HepG2 (cell line): ENCODE data around the gene MRPL42. TPM values are rescaled to one million over a fixed set of nuclear protein-coding genes. Genes with fewer than 3 reads are reported as not detected.

Experiments used
- ATAC-seq: fragments of 200-7000 bp; cut with Tn5 transposase; 3 replicates; pipeline ENCODE4 v1.9.1; 2020; ENCODE audit warnings: mild to moderate bottlenecking, moderate library complexity
- BruUV-seq: library from RNA; stranded (reverse); fragments of 400-500 nt; replicated peaks from 2 replicates; lab custom pipeline; 2021; lab: Mats Ljungman, UMichigan
- CTCF ChIA-PET: fragments of 300-600 bp; formaldehyde crosslinking; extraction: SDS; loops from one replicate; lab custom pipeline; 2021; ENCODE audit warnings: low total read pairs, inconsistent platforms, low intra/inter-chr PET ratio; lab: Yijun Ruan, JAX
- POLR2A ChIA-PET: fragments of 350-600 bp; sonication (Branson Sonifier 250); formaldehyde crosslinking; loops from one replicate; lab custom pipeline; 2020; ENCODE audit warnings: antibody characterized with exemption, inconsistent platforms; lab: Yijun Ruan, JAX
- DNase-seq: peaks from one replicate; pipeline ENCODE4 v3.0.0-alpha.2; 2015; ENCODE audit warnings: low spot score
- FAIRE-seq: peaks from 3 replicates; lab custom pipeline; 2011; peaks lifted over from hg19 to GRCh38; lab: Jason Lieb, UNC
- H2AFZ ChIP-seq: one replicate; pipeline ENCODE4 v1.6.1; 2011; ENCODE audit warnings: low read length, inconsistent platforms
- H3K27ac ChIP-seq: fragments of 300-600 bp; 3 replicates; pipeline ENCODE4 v1.8.0; 2011; ENCODE audit warnings: mixed run types, mild to moderate bottlenecking, mixed read lengths, low read length, inconsistent platforms; ENCODE audit not compliant: insufficient read depth; ENCODE audit errors: extremely low read length
- H3K27me3 ChIP-seq, 2 experiments: fragments of 200-600 bp in 1 of 2; 2 replicates in 1 of 2; 3 replicates in 1 of 2; pipeline versions ENCODE4 v1.6.0 to v1.8.0; 2011; ENCODE audit warnings: low read length in 2 of 2, mild to moderate bottlenecking in 2 of 2, moderate library complexity in 2 of 2, inconsistent platforms in 1 of 2; ENCODE audit not compliant: insufficient read depth in 2 of 2, control insufficient read depth in 1 of 2
- H3K36me3 ChIP-seq, 2 experiments: fragments of 200-600 bp in 1 of 2; replicated peaks in 1 of 2; 2 replicates in 1 of 2; 3 replicates in 1 of 2; pipeline versions ENCODE4 v1.5.1 to v1.8.0; 2011; ENCODE audit warnings: low read length in 2 of 2, inconsistent platforms in 1 of 2; ENCODE audit not compliant: insufficient read depth in 2 of 2, control insufficient read depth in 1 of 2
- H3K4me1 ChIP-seq: 2 replicates; pipeline ENCODE4 v1.5.1; 2012; ENCODE audit warnings: low read length, inconsistent platforms; ENCODE audit not compliant: insufficient read depth
- H3K4me2 ChIP-seq: 2 replicates; pipeline ENCODE4 v1.6.0; 2011; ENCODE audit warnings: low read depth, low read length, inconsistent platforms
- H3K4me3 ChIP-seq, 3 experiments: fragments of 200-600 bp in 1 of 3; sonication (generic), shearing (Covaris generic) in 1 of 3; replicated peaks in 1 of 3; 2 replicates each; pipeline ENCODE4 v1.5.1; 2011 to 2016; ENCODE audit warnings: low read length in 3 of 3, inconsistent platforms in 2 of 3, low read depth in 2 of 3, mild to moderate bottlenecking in 2 of 3, control low read depth in 1 of 3, mixed read lengths in 1 of 3; ENCODE audit not compliant: insufficient read depth in 1 of 3
- H3K79me2 ChIP-seq: one replicate; pipeline ENCODE4 v1.6.1; 2011; ENCODE audit warnings: low read length, inconsistent platforms; ENCODE audit not compliant: insufficient read depth
- H3K9ac ChIP-seq: 2 replicates; pipeline ENCODE4 v1.6.0; 2011; ENCODE audit warnings: mild to moderate bottlenecking, low read depth, low read length, inconsistent platforms; ENCODE audit not compliant: insufficient read depth
- H3K9me3 ChIP-seq: 2 replicates; pipeline ENCODE4 v1.5.1; 2012; ENCODE audit warnings: mild to moderate bottlenecking, low read length
- H4K20me1 ChIP-seq: 2 replicates; pipeline ENCODE4 v1.6.0; 2011; ENCODE audit warnings: inconsistent platforms, mild to moderate bottlenecking, low read length, moderate library complexity; ENCODE audit not compliant: insufficient read depth
- DMAP1 ChIP-seq: IDR thresholded peaks from 2 replicates; pipeline ENCODE4 v1.6.1; 2016
- MAF1 ChIP-seq: sonication (generic); formaldehyde crosslinking; IDR thresholded peaks from 2 replicates; pipeline ENCODE4 v1.5.0; 2020; ENCODE audit warnings: missing genetic modification reagents, borderline replicate concordance
- WGBS: methylation state at CpG from one replicate; pipeline ENCODE4 v1.1.6; 2017; ENCODE audit warnings: low lambda C conversion rate; 5-methylcytosine and 5-hydroxymethylcytosine counted together
- in situ Hi-C: cut with HindIII; loops from 2 replicates; pipeline ENCODE4 v1.10.0; 2017; ENCODE audit warnings: low pct_unique_long_range_greater_than_20kb; ENCODE audit not compliant: extremely low pct_ligation_motif_present
- intact Hi-C: fragments of 100-400 bp; cut with micrococcal nuclease; formaldehyde crosslinking; loops from one replicate; pipeline ENCODE4 v1.10.0; 2022; ENCODE audit not compliant: unreplicated experiment
- polyA plus RNA-seq, 8 experiments: library from polyadenylated mRNA; depleted of rRNA in 3 of 8; stranded (reverse) in 7 of 8; unstranded in 1 of 8; fragments of >200 nt; fragmentation: Illumina TruSeq in 4 of 8; extraction: Trizol in 4 of 8; gene quantifications; 2 replicates each; pipeline versions ENCODE4 v1.2.1 to v1.2.3, GENCODE V29; 2011 to 2016; ENCODE audit warnings: low read depth in 4 of 8, missing spikeins in 1 of 8, mixed read lengths in 1 of 8; ENCODE audit not compliant: insufficient read depth in 1 of 8
- total RNA-seq, 5 experiments: library from RNA; depleted of rRNA; stranded (reverse); fragments of >200 nt; fragmentation: Illumina TruSeq; extraction: Trizol; gene quantifications; 2 replicates each; pipeline ENCODE4 v1.2.3, GENCODE V29; 2016; ENCODE audit warnings: low read depth in 1 of 5

MRPL42 gene
- total and polyA plus RNA-seq, 2 of the 13 experiments (the other 11 are each of a cell fraction or from before 2014, with no cell fraction given), result 93.3 to 148 TPM

DNA sequence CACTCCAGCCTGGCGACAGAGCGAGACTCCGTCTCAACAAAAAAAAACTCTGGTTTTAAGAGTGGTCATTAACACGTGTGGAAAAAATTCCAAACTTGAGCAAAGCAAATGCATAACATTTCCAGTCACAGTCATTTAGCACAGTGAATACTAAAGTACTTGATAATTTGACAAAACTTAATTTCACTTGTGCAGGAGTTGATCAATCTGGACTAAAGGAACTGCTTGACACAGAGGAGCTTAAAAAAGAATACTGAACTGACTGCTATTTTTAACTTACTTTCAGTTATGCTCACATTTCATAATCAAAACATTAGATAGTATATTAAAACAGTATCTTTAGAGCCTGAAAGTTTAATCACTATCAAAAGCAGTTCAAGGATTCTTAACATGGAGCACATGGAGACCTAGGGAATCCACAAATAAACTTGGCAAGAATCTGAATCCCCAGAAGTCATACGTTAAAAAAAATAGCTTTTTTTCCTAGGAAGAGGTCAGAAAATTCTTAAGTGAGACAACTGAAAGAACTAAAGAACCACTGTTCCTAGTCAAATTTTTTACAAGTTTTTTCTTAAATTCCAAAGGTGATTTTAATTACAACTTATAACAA lies 33.0 kb upstream of the MRPL42 start:
- no peak for DNase-seq
- CTCF ChIA-PET, result no interaction called here
- H3K4me3 ChIP-seq, result no peak overlapping the region
- no TSS peak for BruUV-seq
- in situ Hi-C loops, result no loop called here
- H3K27ac ChIP-seq, result no peak overlapping the region
- H3K79me2 ChIP-seq, result peaks cover 95% of the 10 kb centered on the region
- H2AFZ ChIP-seq, result no peak overlapping the region
- WGBS, result 92% methylated on average over 5 of the region's 5 CpGs
- no peak for ATAC-seq
- TF ChIP-seq DMAP1 (CRISPR knock-in tag), result no peak
- TF ChIP-seq, all 625 proteins: peak for 0
- H3K4me1 ChIP-seq, result peaks cover 68% of the 10 kb centered on the region
- intact Hi-C loops, result no loop called here
- POLR2A ChIA-PET, result interaction anchor here (0.6 kb wide), 1 partner anchor 489 kb away, joined by 3 read pairs; no protein-coding TSS in a partner anchor
- no peak for FAIRE-seq
- H3K9ac ChIP-seq, result no peak overlapping the region
- no peaks in the 10 kb centered on the region for H3K9me3 ChIP-seq
- H3K4me2 ChIP-seq, result no peak overlapping the region
- H3K27me3 ChIP-seq, result no peaks in the 10 kb centered on the region
- H3K36me3 ChIP-seq, result peaks cover 1 to 2% of the 10 kb centered on the region in 2 experiments; a peak in 1 of 5 replicates
- H4K20me1 ChIP-seq, result peaks cover 81% of the 10 kb centered on the region

DNA sequence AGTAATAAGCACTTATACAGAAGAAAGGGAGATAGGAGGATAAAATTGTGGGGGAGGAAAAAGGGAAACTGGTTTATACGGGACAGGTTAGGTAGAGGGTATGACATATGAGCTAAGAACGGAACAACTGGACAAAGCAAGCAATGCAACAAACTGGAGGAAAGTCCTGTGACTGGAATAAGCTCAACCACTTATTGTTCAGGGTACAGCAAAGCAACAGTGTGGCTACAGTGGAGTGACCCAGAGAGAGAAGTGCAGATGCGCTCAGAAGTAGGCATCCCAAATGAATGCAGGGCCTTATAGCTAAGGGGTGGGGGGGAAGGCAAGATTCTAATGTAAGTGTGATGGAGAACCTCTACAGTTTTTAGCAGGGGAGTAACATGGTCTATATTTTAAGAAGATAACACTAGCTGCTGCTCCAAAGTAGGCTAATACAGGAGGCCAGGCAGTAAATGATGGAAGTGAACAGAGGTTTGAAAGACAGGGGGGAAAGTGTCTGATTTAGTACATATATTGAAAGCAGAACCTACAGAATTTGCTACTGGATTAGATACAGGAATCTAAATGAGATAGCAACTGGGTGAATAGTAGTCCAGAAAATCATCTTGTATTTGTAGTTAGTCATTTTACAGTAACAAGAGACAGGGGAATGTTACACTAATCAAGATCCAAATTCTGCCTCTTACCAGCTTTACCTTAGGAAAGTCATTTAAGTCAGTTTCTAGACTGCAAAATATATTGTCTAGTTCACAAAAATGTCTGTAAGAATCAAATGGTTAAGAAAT lies 28.9 kb upstream of the MRPL42 start:
- Histone ChIP-seq H3K4me3 (no peak overlapping the region), H4K20me1 (peaks cover 63% of the 10 kb centered on the region), H3K36me3 (peaks cover 0 to 1% of the 10 kb centered on the region in 2 experiments; a peak in 1 of 5 replicates), H3K9me3 (no peaks in the 10 kb centered on the region), H3K27ac (no peak overlapping the region), H3K4me1 (peaks cover 68% of the 10 kb centered on the region), H3K9ac (no peak overlapping the region), H3K27me3 (no peaks in the 10 kb centered on the region; a peak in 1 of 5 replicates), H3K4me2 (peak overlapping the region; percentile 90), H3K79me2 (peaks cover 90% of the 10 kb centered on the region), H2AFZ (no peak overlapping the region)
- no peak for TF ChIP-seq MAF1 (CRISPR knock-in tag)
- 78% methylated on average over 3 of the region's 3 CpGs for WGBS
- no peak for ATAC-seq
- no TSS peak for BruUV-seq
- ChIA-PET POLR2A (interaction anchor here (1.6 kb wide), 1 partner anchor 126 kb away, joined by 3 read pairs; no protein-coding TSS in a partner anchor), CTCF (no interaction called here)
- no peak for FAIRE-seq
- intact Hi-C loops (no loop called here), in situ Hi-C loops (no loop called here)
- DNase-seq, result no peak
